IMR-90 (cell line): ENCODE results near the gene QPRT.

Source experiments
- CHD1 ChIP-seq: IDR thresholded peaks from 2 replicates; pipeline ENCODE4 v1.6.1; 2012; ENCODE audit warnings: low read depth, low read length, improper control_type of control experiment
- CTCF ChIP-seq: conservative IDR thresholded peaks from 2 replicates; pipeline ENCODE4 v1.5.1; 2012; ENCODE audit warnings: mild to moderate bottlenecking, low read depth, low read length, improper control_type of control experiment
- POLR2A ChIP-seq: IDR thresholded peaks from 2 replicates; pipeline ENCODE4 v1.6.1; 2012; ENCODE audit warnings: mild to moderate bottlenecking, low read depth, low read length
- RCOR1 ChIP-seq: IDR thresholded peaks from 2 replicates; pipeline ENCODE4 v1.6.1; 2012; ENCODE audit warnings: mild to moderate bottlenecking, low read length, improper control_type of control experiment; ENCODE audit not compliant: insufficient replicate concordance
- USF2 ChIP-seq: fragments of 150-350 bp; IDR thresholded peaks from 2 replicates; pipeline ENCODE4 v1.6.1; 2017; ENCODE audit warnings: mild to moderate bottlenecking, antibody characterized with exemption, low read length, low read depth

GRCh38 chr16:29675811-29676643, 3.0 kb upstream of the QPRT start:
- TF ChIP-seq CHD1 = no peak
- no peak for TF ChIP-seq POLR2A
- TF ChIP-seq RCOR1 = no peak
- no peak for TF ChIP-seq CTCF
- no peak for TF ChIP-seq USF2
